B cell (primary cell): ENCODE data around the gene LRG1. TPM values are rescaled to one million over a fixed set of nuclear protein-coding genes. Genes with fewer than 3 reads are reported as not detected.

Experiments used
- ATAC-seq: fragments of 200-7000 bp; cut with Tn5 transposase; one replicate; pipeline ENCODE4 v1.10.0; 2021; ENCODE audit warnings: low read depth, mild to moderate bottlenecking, moderate number of reproducible peaks, moderate library complexity
- CTCF ChIA-PET: fragments of 350-600 bp; sonication (Branson Sonifier 250); formaldehyde crosslinking; loops from one replicate; lab custom pipeline; 2021; ENCODE audit warnings: antibody characterized with exemption, inconsistent platforms; lab: Charles Lee
- POLR2A ChIA-PET: fragments of 350-600 bp; sonication (Branson Sonifier 250); formaldehyde crosslinking; loops from one replicate; lab custom pipeline; 2021; ENCODE audit warnings: antibody characterized with exemption; lab: Charles Lee
- DNase-seq: peaks from one replicate; pipeline ENCODE4 v3.0.0; 2013
- H2AFZ ChIP-seq: 2 replicates; pipeline ENCODE4 v1.6.1; 2012; ENCODE audit warnings: mild to moderate bottlenecking, low read depth, low read length; ENCODE audit not compliant: insufficient read depth, poor library complexity, severe bottlenecking
- H3K27ac ChIP-seq, 2 donors: 1 replicate in 1 of 2; 2 replicates in 1 of 2; pipeline ENCODE4 v1.5.1; 2012 to 2013; ENCODE audit warnings: low read length in 2 of 2, mild to moderate bottlenecking in 2 of 2, moderate library complexity in 1 of 2
- H3K27me3 ChIP-seq, 4 experiments: fragments of 200-600 bp in 1 of 4; sonication (generic) in 1 of 4; replicated peaks in 1 of 4; 1 replicate in 2 of 4; 2 replicates in 2 of 4; pipeline versions ENCODE4 v1.6.1 to v1.7.0; 2013 to 2016; ENCODE audit warnings: low read length in 3 of 4, mild to moderate bottlenecking in 2 of 4, mixed read lengths in 1 of 4, moderate library complexity in 1 of 4; ENCODE audit not compliant: insufficient read depth in 4 of 4, control insufficient read depth in 3 of 4; ENCODE audit errors: control extremely low read depth in 1 of 4
- H3K36me3 ChIP-seq, 2 experiments: replicated peaks in 1 of 2; 1 replicate in 1 of 2; 2 replicates in 1 of 2; pipeline versions ENCODE4 v1.6.1 to v1.7.1; 2013; ENCODE audit warnings: low read length in 1 of 2; ENCODE audit not compliant: insufficient read depth in 2 of 2, control insufficient read depth in 1 of 2; ENCODE audit errors: control extremely low read depth in 1 of 2, extremely low read depth in 1 of 2
- H3K4me1 ChIP-seq, 2 donors: fragments of 200-600 bp in 1 of 2; sonication (generic) in 1 of 2; 1 replicate in 1 of 2; 2 replicates in 1 of 2; pipeline versions ENCODE4 v1.5.1 to v1.6.1; 2013 to 2017; ENCODE audit warnings: low read length in 2 of 2; ENCODE audit not compliant: control insufficient read depth in 2 of 2, insufficient read depth in 2 of 2
- H3K4me2 ChIP-seq: replicated peaks from 2 replicates; pipeline ENCODE3; 2012; ENCODE audit warnings: mild to moderate bottlenecking, low read depth, low read length; ENCODE audit not compliant: poor library complexity, severe bottlenecking
- H3K4me3 ChIP-seq, 5 experiments: fragments of 200-600 bp in 1 of 5; sonication (generic) in 1 of 5; 1 replicate in 3 of 5; 2 replicates in 2 of 5; pipeline versions ENCODE4 v1.5.1 to v1.7.0; 2011 to 2016; ENCODE audit warnings: low read length in 4 of 5, mild to moderate bottlenecking in 4 of 5, low read depth in 2 of 5, control low read depth in 1 of 5, moderate library complexity in 1 of 5; ENCODE audit not compliant: insufficient read depth in 1 of 5; ENCODE audit errors: control extremely low read depth in 1 of 5, extremely low read depth in 1 of 5
- H3K79me2 ChIP-seq: fragments of 200-600 bp; sonication (generic); one replicate; pipeline ENCODE4 v1.6.0; 2016; ENCODE audit warnings: low read length; ENCODE audit not compliant: control insufficient read depth, insufficient read depth
- H3K9ac ChIP-seq: fragments of 200-600 bp; sonication (generic); 2 replicates; pipeline ENCODE4 v1.6.1; 2017; ENCODE audit warnings: mild to moderate bottlenecking, low read length, moderate library complexity
- H3K9me3 ChIP-seq, 3 donors: one replicate each; pipeline versions ENCODE4 v1.6.1 to v1.7.1; 2013; ENCODE audit warnings: low read length in 2 of 3; ENCODE audit not compliant: control insufficient read depth in 2 of 3, insufficient read depth in 1 of 3; ENCODE audit errors: control extremely low read depth in 1 of 3
- H4K20me1 ChIP-seq: 2 replicates; pipeline ENCODE4 v1.6.0; 2012; ENCODE audit warnings: mild to moderate bottlenecking, low read length; ENCODE audit not compliant: insufficient read depth, control insufficient read depth, poor library complexity, severe bottlenecking
- H3K27ac Mint-ChIP-seq: one replicate; pipeline ENCODE4 v1.8.0; 2021; ENCODE audit warnings: mixed read lengths
- H3K27me3 Mint-ChIP-seq: one replicate; pipeline ENCODE4 v1.8.0; 2021; ENCODE audit warnings: mixed read lengths
- H3K4me1 Mint-ChIP-seq: one replicate; pipeline ENCODE4 v1.8.0; 2021; ENCODE audit warnings: mixed read lengths
- H3K4me3 Mint-ChIP-seq: one replicate; pipeline ENCODE4 v1.8.0; 2021; ENCODE audit warnings: mixed read lengths
- H3K9me3 Mint-ChIP-seq: one replicate; pipeline ENCODE4 v1.8.0; 2022; ENCODE audit warnings: mixed read lengths; ENCODE audit not compliant: insufficient read depth
- EZH2 ChIP-seq: IDR thresholded peaks from 2 replicates; pipeline ENCODE4 v1.6.1; 2012; ENCODE audit warnings: borderline replicate concordance, low read depth, mild to moderate bottlenecking, moderate library complexity, low read length; ENCODE audit not compliant: insufficient read depth, poor library complexity, severe bottlenecking
- WGBS: methylation state at CpG from one replicate; pipeline ENCODE4 v1.1.5; 2013; ENCODE audit warnings: missing lambda C conversion rate; ENCODE audit not compliant: insufficient coverage; 5-methylcytosine and 5-hydroxymethylcytosine counted together
- intact Hi-C: fragments of 100-400 bp; cut with micrococcal nuclease; formaldehyde crosslinking; loops from one replicate; pipeline ENCODE4 v1.10.0; 2022
- polyA plus RNA-seq: library from polyadenylated mRNA; depleted of rRNA; stranded (reverse); fragments of >200 nt; gene quantifications from 2 replicates; pipeline ENCODE4 v1.2.3, GENCODE V29; 2012
- total RNA-seq, 2 donors: library from RNA; stranded (reverse); fragments of 120-200 nt in 1 of 2; gene quantifications; 1 replicate in 1 of 2; 2 replicates in 1 of 2; pipeline versions ENCODE4 v1.2.3 to v1.2.4, GENCODE V29; 2013 to 2022
- TF ChIP-seq, protein P1 (sequence below): fragments of 200-600 bp; IDR thresholded peaks from one replicate; pipeline ENCODE4 v1.8.0; 2022; ENCODE audit warnings: antibody characterized with exemption, mild to moderate bottlenecking

The LRG1 gene
- total and polyA plus RNA-seq, 2 donors (not counting 1 experiment from before 2014, with no cell fraction given) = 0.21 to 0.27 TPM

DNA sequence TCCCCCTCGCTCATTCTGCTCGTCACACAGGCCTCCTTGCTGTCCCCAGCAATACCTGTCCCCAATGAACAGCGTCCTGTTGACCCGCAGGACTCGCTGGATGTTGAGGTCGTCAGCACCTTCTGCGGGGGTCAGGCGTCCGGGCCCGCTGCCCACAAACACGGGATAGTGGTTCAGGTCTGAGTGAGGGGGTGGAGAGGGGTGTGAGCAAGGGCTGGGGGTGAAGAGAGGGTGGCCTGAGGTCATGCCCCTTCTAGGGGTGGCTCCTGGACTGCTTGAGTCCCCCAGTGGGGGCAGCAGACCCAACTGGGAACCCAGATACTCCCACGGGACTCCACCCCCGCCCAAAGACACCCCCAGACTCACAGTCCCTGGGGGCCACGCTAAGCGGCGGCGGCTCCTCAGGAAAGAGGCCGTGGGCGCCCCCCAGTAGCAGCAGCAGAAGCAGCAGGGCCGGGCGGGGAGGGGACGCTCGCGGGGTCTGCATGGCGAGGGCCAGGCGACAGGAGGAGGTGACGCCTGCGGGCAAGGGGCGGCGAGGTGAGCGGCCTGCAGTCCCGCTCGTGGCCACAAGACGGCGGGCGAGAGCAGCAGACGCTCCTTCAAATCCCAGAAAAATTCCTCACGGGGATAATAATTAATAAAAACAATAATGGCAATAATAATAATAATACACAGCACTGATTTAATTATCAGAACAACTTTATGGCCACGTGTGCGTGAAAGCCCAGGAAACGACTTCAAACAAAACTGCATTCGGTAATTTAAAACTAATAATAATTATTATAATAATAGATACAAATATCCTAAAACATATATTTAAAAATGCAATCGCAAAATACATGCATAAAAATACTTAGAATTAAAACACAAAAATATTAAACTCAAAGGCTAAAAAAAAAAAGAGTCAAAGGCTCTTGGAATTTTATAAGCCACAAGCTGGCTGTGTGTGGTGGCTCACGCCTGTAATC lies 18.4 kb upstream of the LRG1 start:
- H3K9ac ChIP-seq = no peak overlapping the region
- peaks cover 0 to 14% (median 0%) of the 10 kb centered on the region in 3 donors for H3K9me3 ChIP-seq
- H3K27me3 ChIP-seq = peaks cover 0 to 11% (median 2%) of the 10 kb centered on the region in 4 experiments
- TF ChIP-seq, protein P1, sequence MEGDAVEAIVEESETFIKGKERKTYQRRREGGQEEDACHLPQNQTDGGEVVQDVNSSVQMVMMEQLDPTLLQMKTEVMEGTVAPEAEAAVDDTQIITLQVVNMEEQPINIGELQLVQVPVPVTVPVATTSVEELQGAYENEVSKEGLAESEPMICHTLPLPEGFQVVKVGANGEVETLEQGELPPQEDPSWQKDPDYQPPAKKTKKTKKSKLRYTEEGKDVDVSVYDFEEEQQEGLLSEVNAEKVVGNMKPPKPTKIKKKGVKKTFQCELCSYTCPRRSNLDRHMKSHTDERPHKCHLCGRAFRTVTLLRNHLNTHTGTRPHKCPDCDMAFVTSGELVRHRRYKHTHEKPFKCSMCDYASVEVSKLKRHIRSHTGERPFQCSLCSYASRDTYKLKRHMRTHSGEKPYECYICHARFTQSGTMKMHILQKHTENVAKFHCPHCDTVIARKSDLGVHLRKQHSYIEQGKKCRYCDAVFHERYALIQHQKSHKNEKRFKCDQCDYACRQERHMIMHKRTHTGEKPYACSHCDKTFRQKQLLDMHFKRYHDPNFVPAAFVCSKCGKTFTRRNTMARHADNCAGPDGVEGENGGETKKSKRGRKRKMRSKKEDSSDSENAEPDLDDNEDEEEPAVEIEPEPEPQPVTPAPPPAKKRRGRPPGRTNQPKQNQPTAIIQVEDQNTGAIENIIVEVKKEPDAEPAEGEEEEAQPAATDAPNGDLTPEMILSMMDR = peak; percentile 99
- TF ChIP-seq EZH2 = no peak
- Mint-ChIP-seq H3K4me3 (no peak overlapping the region), H3K27ac (no peak overlapping the region), H3K27me3 (peaks cover 5% of the 10 kb centered on the region), H3K9me3 (no peaks in the 10 kb centered on the region), H3K4me1 (peaks cover 3% of the 10 kb centered on the region)
- DNase-seq (peak; percentile 52), ATAC-seq (no peak)
- H3K4me2 ChIP-seq = peak overlapping the region; percentile 51
- no peaks in the 10 kb centered on the region for H3K79me2 ChIP-seq
- H2AFZ ChIP-seq = peak overlapping the region; percentile 51
- POLR2A ChIA-PET = interaction anchor here (0.7 kb wide), 1 partner anchor 102 kb away, joined by 5 read pairs; no protein-coding TSS in a partner anchor
- H3K27ac ChIP-seq = no peak overlapping the region
- no peak overlapping the region for H3K4me3 ChIP-seq
- H4K20me1 ChIP-seq = no peaks in the 10 kb centered on the region
- CTCF ChIA-PET = interaction anchor here (0.6 to 2.7 kb wide), 7 partner anchors 10 to 298 kb away, joined by 3 to 15 read pairs (median 3); no protein-coding TSS in a partner anchor
- H3K36me3 ChIP-seq = no peaks in the 10 kb centered on the region
- H3K4me1 ChIP-seq = peaks cover 0 to 4% of the 10 kb centered on the region in 2 donors
- WGBS = 55% methylated on average over 25 of the region's 44 CpGs
- intact Hi-C loops = loop anchor here (5.0 kb wide), 1 partner anchor 79 kb away; the partner anchor contains the start of gene TNFAIP8L1
